ENCODE measurements around the gene USP34. TPM values are rescaled to one million over a fixed set of nuclear protein-coding genes. Genes with fewer than 3 reads are reported as not detected.
A peak's percentile ranks its signal among the peaks of the same experiment; 100 is the strongest.

Gene USP34
- total and polyA plus RNA-seq, 2 donors (not counting 1 experiment from before 2014, with no cell fraction given), result 52.4 to 129 TPM

DNA sequence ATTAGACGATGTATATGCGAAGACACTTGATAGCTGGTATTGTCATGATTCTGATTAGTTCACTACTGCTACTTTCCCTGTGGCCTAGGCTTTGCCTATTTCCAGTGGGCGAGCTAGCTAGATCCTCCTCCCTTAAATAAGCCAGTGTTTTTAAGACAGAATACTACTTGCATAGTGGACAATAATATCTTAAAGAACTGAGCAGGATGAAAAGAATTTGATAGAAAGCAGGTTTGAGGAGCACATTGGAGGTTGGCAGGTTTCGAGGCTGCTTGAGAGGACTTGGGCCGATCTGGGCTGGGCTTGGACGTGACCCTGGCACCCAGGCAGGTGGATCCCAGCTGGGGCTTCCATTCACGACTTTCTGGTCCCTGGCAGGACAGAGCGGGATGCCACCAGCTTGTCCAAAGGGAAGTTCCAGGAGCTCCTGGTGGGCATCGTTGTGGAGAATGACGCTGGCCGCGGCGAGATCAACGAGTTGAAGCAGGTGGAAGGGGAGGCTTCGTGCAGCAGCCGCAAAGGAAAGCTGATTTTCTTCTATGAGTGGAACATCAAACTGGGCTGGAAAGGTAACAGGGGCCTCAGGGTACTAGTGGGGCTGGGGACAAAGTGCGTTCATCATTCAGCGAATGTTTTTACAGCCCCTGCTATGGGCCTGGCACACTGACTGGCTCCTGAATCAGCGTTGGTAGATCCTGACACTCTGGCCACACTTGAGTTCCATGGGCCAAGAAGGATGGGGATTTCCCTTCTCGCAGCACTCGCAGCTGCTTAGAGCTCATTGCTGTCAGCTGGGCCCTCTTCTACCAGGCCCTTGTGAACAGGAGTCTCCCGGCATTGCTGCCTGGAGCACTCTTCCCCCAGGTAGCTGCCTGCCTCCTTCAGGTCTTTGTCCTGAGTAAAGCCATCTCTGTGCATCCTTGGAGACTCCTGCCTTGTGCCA is 292.0 kb downstream of the USP34 start:
- Histone ChIP-seq H3K4me2 (ENCODE audit: extremely low read depth, insufficient read depth, low read length) (peak overlapping the region; percentile 91), H3K9ac (ENCODE audit: insufficient read depth, low read length) (no peak overlapping the region), H2AFZ (ENCODE audit: low read length) (no peak overlapping the region), H3K4me1 (ENCODE audit: control insufficient read depth, extremely low read depth, insufficient read depth, low read length) (peaks cover 32% of the 10 kb centered on the region), H3K27ac (ENCODE audit: insufficient read depth, low read length) (peak overlapping the region; percentile 22), H3K27me3 (ENCODE audit: control insufficient read depth, insufficient read depth, low read length) (no peaks in the 10 kb centered on the region), H4K20me1 (ENCODE audit: control insufficient read depth, extremely low read depth, insufficient read depth, low read length) (no peaks in the 10 kb centered on the region), H3K36me3 (ENCODE audit: control insufficient read depth, insufficient read depth, low read length) (peaks cover 9% of the 10 kb centered on the region), H3K9me3 (ENCODE audit: control insufficient read depth, insufficient read depth, low read depth, low read length) (no peaks in the 10 kb centered on the region), H3K79me2 (ENCODE audit: control insufficient read depth, insufficient read depth, low read length) (peaks cover 25% of the 10 kb centered on the region), H3K4me3 (replicated peaks in 1 of 4; ENCODE audit: control extremely low read depth in 1 of 4, insufficient read depth in 1 of 4, low read depth in 3 of 4, low read length in 4 of 4) (peak overlapping the region in 3 of 4 experiments; percentile 13 to 72 (median 67))
- TF ChIP-seq, protein P1, sequence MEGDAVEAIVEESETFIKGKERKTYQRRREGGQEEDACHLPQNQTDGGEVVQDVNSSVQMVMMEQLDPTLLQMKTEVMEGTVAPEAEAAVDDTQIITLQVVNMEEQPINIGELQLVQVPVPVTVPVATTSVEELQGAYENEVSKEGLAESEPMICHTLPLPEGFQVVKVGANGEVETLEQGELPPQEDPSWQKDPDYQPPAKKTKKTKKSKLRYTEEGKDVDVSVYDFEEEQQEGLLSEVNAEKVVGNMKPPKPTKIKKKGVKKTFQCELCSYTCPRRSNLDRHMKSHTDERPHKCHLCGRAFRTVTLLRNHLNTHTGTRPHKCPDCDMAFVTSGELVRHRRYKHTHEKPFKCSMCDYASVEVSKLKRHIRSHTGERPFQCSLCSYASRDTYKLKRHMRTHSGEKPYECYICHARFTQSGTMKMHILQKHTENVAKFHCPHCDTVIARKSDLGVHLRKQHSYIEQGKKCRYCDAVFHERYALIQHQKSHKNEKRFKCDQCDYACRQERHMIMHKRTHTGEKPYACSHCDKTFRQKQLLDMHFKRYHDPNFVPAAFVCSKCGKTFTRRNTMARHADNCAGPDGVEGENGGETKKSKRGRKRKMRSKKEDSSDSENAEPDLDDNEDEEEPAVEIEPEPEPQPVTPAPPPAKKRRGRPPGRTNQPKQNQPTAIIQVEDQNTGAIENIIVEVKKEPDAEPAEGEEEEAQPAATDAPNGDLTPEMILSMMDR (conservative IDR thresholded peaks at IDR 0.05 in 1 of 2, IDR thresholded peaks at IDR 0.05 in 1 of 2; ENCODE audit: low read depth in 1 of 2, low read length in 2 of 2), result no peak
- TF ChIP-seq EZH2 (IDR thresholded peaks at IDR 0.05; ENCODE audit: low read length, missing control alignments), result no peak
- peak in 1 of 2 donors; percentile 37 for DNase-seq (ENCODE audit: low read depth in 2 of 2)

DNA sequence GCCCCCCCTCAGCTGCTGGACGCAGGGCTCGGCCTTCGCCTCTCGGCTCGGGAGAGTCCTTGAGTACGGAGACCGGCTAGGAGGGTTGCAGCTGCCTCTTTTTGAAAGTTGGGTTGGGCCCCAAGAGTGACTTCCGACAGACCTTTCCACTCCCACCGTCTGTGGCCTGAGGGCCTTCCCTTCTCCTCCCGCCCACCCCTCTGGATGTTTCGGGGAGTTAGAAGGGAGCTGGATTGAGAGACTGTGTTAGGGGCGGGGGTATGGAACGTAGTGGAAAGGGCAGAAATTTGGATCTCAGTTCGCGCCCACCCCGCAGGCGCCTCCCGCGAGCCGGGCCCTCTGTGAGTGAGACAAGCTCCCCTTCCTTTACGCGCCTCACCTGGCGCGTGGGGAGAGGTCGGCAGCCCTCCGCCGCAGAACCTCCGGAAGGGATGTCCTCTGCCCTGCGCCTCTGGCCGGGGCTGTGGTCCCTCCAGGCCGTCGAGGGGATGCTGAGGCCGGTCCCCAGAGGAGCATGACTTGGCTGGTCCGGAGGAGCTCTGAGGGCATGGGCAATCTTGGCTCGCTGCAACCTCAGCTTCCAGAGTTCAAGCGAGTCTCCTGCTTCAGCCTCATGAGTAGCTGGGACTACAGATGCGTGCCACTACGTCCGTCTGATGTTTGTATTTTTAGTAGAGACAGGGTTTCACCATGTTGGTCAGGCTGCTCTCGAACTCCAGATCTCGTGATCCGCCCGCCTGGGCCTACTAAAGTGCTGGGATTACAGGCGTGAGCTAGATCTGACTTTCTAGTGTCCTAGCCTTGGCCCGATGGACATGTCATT is 292.9 kb downstream of the USP34 start:
- peak overlapping the region; percentile 57 to 72 (median 62) for H3K4me3 ChIP-seq (replicated peaks in 1 of 4; ENCODE audit: control extremely low read depth in 1 of 4, insufficient read depth in 1 of 4, low read depth in 3 of 4, low read length in 4 of 4)
- H3K9ac ChIP-seq (ENCODE audit: insufficient read depth, low read length), result peak overlapping the region; percentile 96
- peaks cover 23% of the 10 kb centered on the region for H3K79me2 ChIP-seq (ENCODE audit: control insufficient read depth, insufficient read depth, low read length)
- peaks cover 32% of the 10 kb centered on the region for H3K4me1 ChIP-seq (ENCODE audit: control insufficient read depth, extremely low read depth, insufficient read depth, low read length)
- DNase-seq (ENCODE audit: low read depth in 2 of 2), result peak; percentile 33 to 34
- no peaks in the 10 kb centered on the region for H3K9me3 ChIP-seq (ENCODE audit: control insufficient read depth, insufficient read depth, low read depth, low read length)
- TF ChIP-seq, protein P1 (conservative IDR thresholded peaks at IDR 0.05 in 1 of 2, IDR thresholded peaks at IDR 0.05 in 1 of 2; ENCODE audit: low read depth in 1 of 2, low read length in 2 of 2), result no peak
- TF ChIP-seq EZH2 (IDR thresholded peaks at IDR 0.05; ENCODE audit: low read length, missing control alignments), result no peak
- peak overlapping the region; percentile 98 for H3K27ac ChIP-seq (ENCODE audit: insufficient read depth, low read length)
- peaks cover 5% of the 10 kb centered on the region for H3K36me3 ChIP-seq (ENCODE audit: control insufficient read depth, insufficient read depth, low read length)
- no peaks in the 10 kb centered on the region for H4K20me1 ChIP-seq (ENCODE audit: control insufficient read depth, extremely low read depth, insufficient read depth, low read length)
- H3K27me3 ChIP-seq (ENCODE audit: control insufficient read depth, insufficient read depth, low read length), result no peaks in the 10 kb centered on the region
- peak overlapping the region; percentile 16 for H2AFZ ChIP-seq (ENCODE audit: low read length)
- peak overlapping the region; percentile 91 for H3K4me2 ChIP-seq (ENCODE audit: extremely low read depth, insufficient read depth, low read length)
